Measurements from ENCODE around the gene RGMA.

The RGMA gene

DNA sequence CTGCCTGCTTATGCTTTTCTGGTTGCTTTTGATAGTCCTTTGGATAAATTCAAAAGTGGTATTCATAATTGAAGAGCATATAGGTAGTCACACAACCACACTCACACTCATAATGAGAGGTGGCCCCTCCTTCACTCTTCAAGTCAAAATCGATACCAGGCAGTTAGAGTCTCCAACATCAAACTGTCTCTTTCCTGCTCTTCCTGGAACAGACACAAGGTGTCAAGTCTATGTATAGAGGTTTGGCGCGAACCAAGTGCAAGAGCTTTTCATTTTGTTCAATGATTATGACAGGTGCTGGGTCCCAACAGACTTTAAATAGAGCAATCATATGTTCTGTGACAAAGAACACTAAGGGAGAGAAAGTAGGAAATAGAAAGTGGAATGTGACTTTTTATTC lies 29.9 kb upstream of the RGMA start:
- DNase-seq (ENCODE audit: low read depth, low spot score) = no peak
- H3K4me3 ChIP-seq (ENCODE audit: low read depth, low read length) = no peak overlapping the region
- TF ChIP-seq, protein P1, sequence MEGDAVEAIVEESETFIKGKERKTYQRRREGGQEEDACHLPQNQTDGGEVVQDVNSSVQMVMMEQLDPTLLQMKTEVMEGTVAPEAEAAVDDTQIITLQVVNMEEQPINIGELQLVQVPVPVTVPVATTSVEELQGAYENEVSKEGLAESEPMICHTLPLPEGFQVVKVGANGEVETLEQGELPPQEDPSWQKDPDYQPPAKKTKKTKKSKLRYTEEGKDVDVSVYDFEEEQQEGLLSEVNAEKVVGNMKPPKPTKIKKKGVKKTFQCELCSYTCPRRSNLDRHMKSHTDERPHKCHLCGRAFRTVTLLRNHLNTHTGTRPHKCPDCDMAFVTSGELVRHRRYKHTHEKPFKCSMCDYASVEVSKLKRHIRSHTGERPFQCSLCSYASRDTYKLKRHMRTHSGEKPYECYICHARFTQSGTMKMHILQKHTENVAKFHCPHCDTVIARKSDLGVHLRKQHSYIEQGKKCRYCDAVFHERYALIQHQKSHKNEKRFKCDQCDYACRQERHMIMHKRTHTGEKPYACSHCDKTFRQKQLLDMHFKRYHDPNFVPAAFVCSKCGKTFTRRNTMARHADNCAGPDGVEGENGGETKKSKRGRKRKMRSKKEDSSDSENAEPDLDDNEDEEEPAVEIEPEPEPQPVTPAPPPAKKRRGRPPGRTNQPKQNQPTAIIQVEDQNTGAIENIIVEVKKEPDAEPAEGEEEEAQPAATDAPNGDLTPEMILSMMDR (IDR thresholded peaks at IDR 0.05; ENCODE audit: low read depth, low read length) = no peak
- in situ Hi-C loops (cut with HindIII; ENCODE audit: low sequenced_read_pairs) = no loop called here

DNA sequence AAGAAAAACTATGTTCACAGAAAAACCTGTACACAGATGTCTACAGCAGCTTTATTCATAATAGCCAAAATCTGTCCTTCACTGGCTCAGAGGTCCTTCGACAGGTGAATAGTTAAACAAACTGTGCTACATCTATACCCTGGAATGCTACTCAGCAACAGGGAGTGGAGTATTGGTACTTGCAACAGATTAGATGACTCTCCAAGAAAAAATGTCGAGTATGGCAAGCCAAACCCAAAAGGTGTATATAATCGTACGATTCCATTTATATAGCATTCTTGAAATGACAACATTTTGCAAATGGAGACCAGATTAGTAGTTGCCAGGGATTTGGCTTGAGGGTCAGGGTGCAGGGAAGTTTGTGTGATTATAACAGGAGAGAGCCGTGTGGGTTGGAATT lies 22.4 kb upstream of the RGMA start:
- H3K4me3 ChIP-seq (ENCODE audit: low read depth, low read length) = no peak overlapping the region
- TF ChIP-seq, protein P1 (IDR thresholded peaks at IDR 0.05; ENCODE audit: low read depth, low read length) = no peak
- in situ Hi-C loops (cut with HindIII; ENCODE audit: low sequenced_read_pairs) = no loop called here

DNA sequence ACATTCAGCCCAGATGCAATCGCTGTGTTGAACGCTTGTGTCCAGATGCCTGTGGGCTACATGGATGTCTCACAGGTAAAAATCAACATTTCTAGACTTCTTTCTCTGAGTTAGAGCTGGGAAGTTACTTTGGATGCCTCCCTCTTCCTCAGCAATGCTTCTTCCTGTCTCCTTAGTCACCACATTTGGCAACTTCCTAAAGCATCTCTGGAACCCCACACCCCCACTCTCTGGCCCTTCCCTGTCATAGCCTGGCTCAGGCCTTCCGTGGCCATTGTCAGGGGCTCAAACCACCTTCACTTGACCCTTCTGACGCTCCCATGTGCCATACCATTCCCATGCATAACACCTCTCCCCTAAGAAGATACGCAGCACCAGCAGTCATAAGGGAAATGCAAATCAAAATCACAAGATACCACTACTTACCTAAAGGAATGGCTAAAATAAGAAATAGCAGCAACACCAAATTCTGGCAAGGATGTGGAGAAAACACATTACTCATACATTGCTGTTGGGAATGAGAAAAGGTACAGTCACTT lies 21.6 kb upstream of the RGMA start:
- in situ Hi-C loops (cut with HindIII; ENCODE audit: low sequenced_read_pairs) = no loop called here

More for the DNA sequence above, 22.4 kb upstream of the RGMA start:
- no peak for DNase-seq (ENCODE audit: low read depth, low spot score)

DNA sequence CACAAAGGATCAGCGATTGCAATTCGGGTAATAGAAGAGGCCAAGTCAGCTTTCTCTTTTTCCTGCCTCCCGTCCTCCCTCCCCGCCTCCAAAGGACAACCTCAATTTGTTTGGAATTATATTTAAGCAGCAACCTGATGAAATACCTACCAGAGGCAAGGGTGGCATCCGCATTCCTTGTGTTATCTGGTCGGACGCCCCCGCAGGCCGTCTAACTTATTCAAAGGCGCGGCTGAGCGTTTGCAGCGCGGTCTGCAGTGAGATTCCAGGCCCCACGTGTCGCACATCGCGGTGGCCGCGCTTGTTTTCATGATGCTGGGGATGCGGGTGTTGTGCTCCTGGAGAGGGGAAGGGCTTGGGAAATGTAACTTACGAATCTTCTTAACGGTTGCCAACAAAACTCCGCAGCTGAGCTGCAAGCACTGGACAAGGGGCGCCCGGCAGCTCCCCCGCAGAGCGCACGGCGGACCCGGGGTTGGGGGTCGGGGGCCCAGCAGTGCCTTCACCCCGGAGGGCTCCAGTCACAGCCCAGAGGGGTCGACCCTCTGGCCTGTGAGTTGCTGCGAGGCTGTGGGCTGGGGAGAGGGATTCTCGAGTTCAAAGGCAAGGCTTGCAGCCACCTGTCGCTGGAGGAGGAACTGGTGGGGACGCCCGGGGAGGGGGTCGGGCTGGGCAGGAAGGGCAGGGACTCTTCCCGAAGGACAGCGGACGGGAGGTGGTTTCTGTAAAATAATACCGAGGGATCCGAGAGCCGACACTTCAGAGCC lies 20.5 kb upstream of the RGMA start:
- TF ChIP-seq, protein P1 (IDR thresholded peaks at IDR 0.05; ENCODE audit: low read depth, low read length) = no peak
- H3K4me3 ChIP-seq (ENCODE audit: low read depth, low read length) = no peak overlapping the region
- no peak for DNase-seq (ENCODE audit: low read depth, low spot score)
- in situ Hi-C loops (cut with HindIII; ENCODE audit: low sequenced_read_pairs) = no loop called here

More for the DNA sequence above, 21.6 kb upstream of the RGMA start:
- TF ChIP-seq, protein P1 (IDR thresholded peaks at IDR 0.05; ENCODE audit: low read depth, low read length) = no peak
- no peak for DNase-seq (ENCODE audit: low read depth, low spot score)
- no peak overlapping the region for H3K4me3 ChIP-seq (ENCODE audit: low read depth, low read length)

DNA sequence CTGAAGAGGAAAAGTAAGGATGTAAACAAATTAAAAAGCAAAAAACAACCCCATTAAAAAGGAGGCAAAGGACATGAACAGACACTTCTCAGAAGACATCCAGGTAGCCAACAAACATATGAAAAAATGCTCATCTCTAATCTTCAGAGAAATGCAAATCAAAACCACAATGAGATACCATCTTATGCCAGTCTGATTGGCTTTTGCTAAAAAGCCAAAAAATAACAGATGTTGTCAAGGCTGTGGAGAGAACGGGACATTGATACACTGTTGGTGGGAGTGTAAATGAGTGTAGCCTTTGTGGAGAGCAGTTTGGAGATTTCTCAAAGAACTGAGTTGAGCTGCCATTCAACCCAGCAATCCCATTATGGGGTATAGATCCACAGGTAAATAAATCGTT lies 18.6 kb upstream of the RGMA start:
- TF ChIP-seq, protein P1 (IDR thresholded peaks at IDR 0.05; ENCODE audit: low read depth, low read length) = no peak
- in situ Hi-C loops (cut with HindIII; ENCODE audit: low sequenced_read_pairs) = no loop called here
- no peak overlapping the region for H3K4me3 ChIP-seq (ENCODE audit: low read depth, low read length)
- DNase-seq (ENCODE audit: low read depth, low spot score) = no peak

DNA sequence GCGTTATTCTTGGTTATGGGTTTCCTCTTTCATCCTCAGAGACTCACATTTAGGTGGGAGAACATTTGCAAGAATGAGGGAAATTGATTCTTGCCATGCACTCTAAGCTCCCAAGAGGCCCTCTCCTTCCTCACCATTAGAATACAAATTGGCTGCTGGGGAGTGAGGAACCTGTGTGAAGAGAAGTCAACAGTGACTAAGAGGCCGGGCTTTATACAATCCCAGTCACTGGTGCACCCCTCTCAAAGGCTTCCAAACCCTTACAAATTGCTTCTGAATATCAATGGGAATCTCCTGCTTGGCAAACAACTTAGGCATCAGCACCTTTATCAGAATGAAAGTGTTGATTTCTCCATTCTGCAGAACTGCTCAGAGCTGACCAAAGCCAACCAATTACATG lies 16.5 kb upstream of the RGMA start:
- in situ Hi-C loops (cut with HindIII; ENCODE audit: low sequenced_read_pairs) = no loop called here
- no peak for DNase-seq (ENCODE audit: low read depth, low spot score)
- TF ChIP-seq, protein P1 (IDR thresholded peaks at IDR 0.05; ENCODE audit: low read depth, low read length) = no peak

More for the DNA sequence above, 16.5 kb upstream of the RGMA start:
- no peak overlapping the region for H3K4me3 ChIP-seq (ENCODE audit: low read depth, low read length)

Measured in astrocyte of the spinal cord (primary cell).